GM19395 (cell line): ENCODE measurements around the gene LOXHD1.

ENCODE experiments used
- ATAC-seq: cut with Tn5 transposase; IDR thresholded peaks from one replicate; pipeline ENCODE4 v1.9.1; 2021; ENCODE audit warnings: mild to moderate bottlenecking, moderate library complexity; ENCODE audit not compliant: unreplicated experiment

LOXHD1 gene

GRCh38 chr18:46546111-46546640 is 110.8 kb downstream of the LOXHD1 start:
- no peak for ATAC-seq

GRCh38 chr18:46542545-46542944 is 114.5 kb downstream of the LOXHD1 start:
- ATAC-seq: no peak

GRCh38 chr18:46541626-46542189 is 115.3 kb downstream of the LOXHD1 start:
- ATAC-seq: no peak

- no peak for ATAC-seq
Measured at GRCh38 chr18:46538376-46538775, 118.6 kb downstream of the LOXHD1 start.

- no peak for ATAC-seq
Measured at GRCh38 chr18:46536215-46536874, 120.7 kb downstream of the LOXHD1 start.

GRCh38 chr18:46531482-46531881 is 125.5 kb downstream of the LOXHD1 start:
- ATAC-seq: no peak

- no peak for ATAC-seq
Measured at GRCh38 chr18:46528037-46528436, 129.0 kb downstream of the LOXHD1 start.

GRCh38 chr18:46519870-46520269 is 137.2 kb downstream of the LOXHD1 start:
- ATAC-seq: no peak

GRCh38 chr18:46518438-46518837 is 138.6 kb downstream of the LOXHD1 start:
- ATAC-seq: no peak

- no peak for ATAC-seq
Measured at GRCh38 chr18:46516555-46516954, 140.5 kb downstream of the LOXHD1 start.

GRCh38 chr18:46510386-46510785 is 146.6 kb downstream of the LOXHD1 start:
- ATAC-seq: no peak

- ATAC-seq: no peak
Measured at GRCh38 chr18:46509530-46509929, 147.5 kb downstream of the LOXHD1 start.

GRCh38 chr18:46506974-46507586 is 149.9 kb downstream of the LOXHD1 start:
- ATAC-seq: no peak

- no peak for ATAC-seq
Measured at GRCh38 chr18:46502444-46502843, 154.6 kb downstream of the LOXHD1 start.

GRCh38 chr18:46497129-46497528 is 159.9 kb downstream of the LOXHD1 start:
- no peak for ATAC-seq

- ATAC-seq: no peak
Measured at GRCh38 chr18:46488471-46489213, 168.4 kb downstream of the LOXHD1 start.

GRCh38 chr18:46485675-46486194 is 171.3 kb downstream of the LOXHD1 start:
- ATAC-seq: no peak

- ATAC-seq: no peak
Measured at GRCh38 chr18:46484971-46485370, 172.0 kb downstream of the LOXHD1 start.

- ATAC-seq: no peak
Measured at GRCh38 chr18:46482831-46483230, 174.2 kb downstream of the LOXHD1 start.

- ATAC-seq: no peak
Measured at GRCh38 chr18:46481847-46482245, 175.2 kb downstream of the LOXHD1 start.
